ENCODE data around the gene CALM1. TPM values are rescaled to one million over a fixed set of nuclear protein-coding genes. Genes with fewer than 3 reads are reported as not detected.

CALM1 gene
- total RNA-seq, 2 donors from 2014 or later, result 423 to 503 TPM

DNA sequence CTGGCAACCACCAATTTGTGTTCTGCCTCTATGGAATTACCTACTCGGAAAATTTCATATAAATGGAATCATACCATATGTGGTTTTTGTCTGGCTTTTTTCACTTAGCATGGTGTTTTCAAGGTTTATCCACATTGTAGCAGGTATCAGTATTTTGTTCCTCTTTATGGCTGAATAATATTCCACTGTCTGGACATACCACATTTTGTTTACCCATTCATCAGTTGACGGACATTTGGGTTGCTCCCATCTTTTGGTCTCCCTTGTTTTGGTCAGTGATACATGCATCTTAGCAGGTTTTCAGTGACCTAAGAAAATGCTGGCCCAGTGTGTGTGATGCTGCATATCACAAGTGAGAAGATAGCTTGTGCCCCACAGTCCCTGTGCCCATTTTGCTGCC is 21.2 kb downstream of the CALM1 start:
- DNase-seq, result no peak
- H3K9ac ChIP-seq (ENCODE audit: extremely low read depth, low read length, poor library complexity, severe bottlenecking), result no peak overlapping the region
- H3K4me3 Mint-ChIP-seq, result no peak overlapping the region
- H3K4me1 ChIP-seq (ENCODE audit: control insufficient read depth, insufficient read depth, low read length), result no peaks in the 10 kb centered on the region
- no peaks in the 10 kb centered on the region for H3K27me3 ChIP-seq (ENCODE audit: control insufficient read depth, insufficient read depth, low read length, poor library complexity, severe bottlenecking)
- H3K27me3 Mint-ChIP-seq (ENCODE audit: insufficient read depth), result no peaks in the 10 kb centered on the region
- H3K4me3 ChIP-seq (ENCODE audit: low read length), result no peak overlapping the region
- peaks cover 4% of the 10 kb centered on the region for H3K9me3 ChIP-seq (ENCODE audit: control insufficient read depth, low read length)
- no peaks in the 10 kb centered on the region for H3K36me3 Mint-ChIP-seq (ENCODE audit: low read depth)
- TF ChIP-seq, protein P1, sequence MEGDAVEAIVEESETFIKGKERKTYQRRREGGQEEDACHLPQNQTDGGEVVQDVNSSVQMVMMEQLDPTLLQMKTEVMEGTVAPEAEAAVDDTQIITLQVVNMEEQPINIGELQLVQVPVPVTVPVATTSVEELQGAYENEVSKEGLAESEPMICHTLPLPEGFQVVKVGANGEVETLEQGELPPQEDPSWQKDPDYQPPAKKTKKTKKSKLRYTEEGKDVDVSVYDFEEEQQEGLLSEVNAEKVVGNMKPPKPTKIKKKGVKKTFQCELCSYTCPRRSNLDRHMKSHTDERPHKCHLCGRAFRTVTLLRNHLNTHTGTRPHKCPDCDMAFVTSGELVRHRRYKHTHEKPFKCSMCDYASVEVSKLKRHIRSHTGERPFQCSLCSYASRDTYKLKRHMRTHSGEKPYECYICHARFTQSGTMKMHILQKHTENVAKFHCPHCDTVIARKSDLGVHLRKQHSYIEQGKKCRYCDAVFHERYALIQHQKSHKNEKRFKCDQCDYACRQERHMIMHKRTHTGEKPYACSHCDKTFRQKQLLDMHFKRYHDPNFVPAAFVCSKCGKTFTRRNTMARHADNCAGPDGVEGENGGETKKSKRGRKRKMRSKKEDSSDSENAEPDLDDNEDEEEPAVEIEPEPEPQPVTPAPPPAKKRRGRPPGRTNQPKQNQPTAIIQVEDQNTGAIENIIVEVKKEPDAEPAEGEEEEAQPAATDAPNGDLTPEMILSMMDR (conservative IDR thresholded peaks at IDR 0.05), result no peak
- no peak overlapping the region for H3K27ac Mint-ChIP-seq
- 88 to 94% methylated on average over 2 of the region's 2 CpGs for WGBS, 2 experiments (ENCODE audit: insufficient coverage in 1 of 2, insufficient read length in 1 of 2)
- peaks cover 7% of the 10 kb centered on the region for H3K9me3 Mint-ChIP-seq
- H3K36me3 ChIP-seq (ENCODE audit: control insufficient read depth, insufficient read depth, low read length), result no peaks in the 10 kb centered on the region
- no peaks in the 10 kb centered on the region for H3K4me1 Mint-ChIP-seq
- no peak overlapping the region for H3K27ac ChIP-seq (ENCODE audit: low read depth, low read length)

DNA sequence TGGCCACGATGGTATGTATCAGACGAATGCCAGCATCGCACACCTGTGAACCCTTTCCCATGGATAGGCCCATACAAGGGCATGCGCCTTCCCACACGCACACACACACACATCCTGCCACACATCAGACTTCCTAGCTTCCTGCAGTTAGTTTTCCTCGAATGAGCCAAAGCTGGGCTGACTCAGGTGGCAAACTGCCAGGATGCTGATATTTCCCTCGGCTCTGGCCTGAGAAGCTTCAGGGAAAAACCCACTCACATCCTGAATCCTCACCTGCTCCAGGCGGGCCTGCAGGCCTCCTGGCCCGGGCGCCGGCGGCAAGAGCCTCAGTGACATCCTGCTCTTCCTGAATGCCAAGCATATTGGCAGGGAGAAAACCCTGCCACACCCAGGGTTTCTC is 22.4 kb downstream of the CALM1 start:
- H3K27ac Mint-ChIP-seq, result no peak overlapping the region
- DNase-seq, result no peak

DNA sequence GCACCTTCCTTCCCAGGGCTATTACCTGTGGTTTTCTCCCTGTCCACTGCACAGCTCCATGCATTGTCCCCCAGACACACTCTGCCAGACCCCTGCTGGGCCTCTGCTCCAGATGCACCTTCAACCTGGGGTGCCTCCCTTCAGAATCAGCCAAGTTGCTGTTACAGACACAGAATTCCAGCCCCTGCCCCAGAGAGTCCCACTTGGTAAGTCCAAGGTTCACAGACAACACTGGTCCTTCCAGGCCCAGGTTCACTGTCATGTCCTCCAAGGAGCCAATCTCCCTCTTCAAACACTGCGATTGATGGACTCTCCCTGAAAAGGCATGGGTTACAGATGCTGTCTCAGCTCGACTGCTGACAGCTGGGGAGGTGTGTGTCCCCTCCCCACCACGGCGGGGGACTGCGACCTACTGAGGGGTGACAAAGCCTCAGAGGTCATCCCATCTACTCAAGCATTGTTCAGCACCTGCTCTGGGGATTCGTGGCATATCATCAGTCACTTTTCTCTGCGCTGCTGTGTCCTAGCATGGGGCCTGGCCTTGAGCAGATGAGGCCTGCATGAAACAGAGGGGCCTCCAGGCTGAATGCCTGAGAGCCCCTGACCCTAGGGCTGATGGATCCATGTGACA is 24.3 kb downstream of the CALM1 start:
- WGBS, 2 experiments (ENCODE audit: insufficient coverage in 1 of 2, insufficient read length in 1 of 2), result 72 to 91% methylated on average over 7 of the region's 7 CpGs
- peaks cover 7% of the 10 kb centered on the region for H3K9me3 Mint-ChIP-seq
- Histone ChIP-seq H3K4me3 (ENCODE audit: low read length) (no peak overlapping the region), H3K9ac (ENCODE audit: extremely low read depth, low read length, poor library complexity, severe bottlenecking) (no peak overlapping the region), H3K27me3 (ENCODE audit: control insufficient read depth, insufficient read depth, low read length, poor library complexity, severe bottlenecking) (no peaks in the 10 kb centered on the region), H3K9me3 (ENCODE audit: control insufficient read depth, low read length) (peaks cover 4% of the 10 kb centered on the region), H3K36me3 (ENCODE audit: control insufficient read depth, insufficient read depth, low read length) (no peaks in the 10 kb centered on the region), H3K4me1 (ENCODE audit: control insufficient read depth, insufficient read depth, low read length) (no peaks in the 10 kb centered on the region), H3K27ac (ENCODE audit: low read depth, low read length) (peak overlapping the region; percentile 75)
- H3K4me1 Mint-ChIP-seq, result peaks cover 7% of the 10 kb centered on the region
- no peak for DNase-seq
- TF ChIP-seq, protein P1 (conservative IDR thresholded peaks at IDR 0.05), result no peak
- no peaks in the 10 kb centered on the region for H3K36me3 Mint-ChIP-seq (ENCODE audit: low read depth)
- no peak overlapping the region for H3K27ac Mint-ChIP-seq
- no peaks in the 10 kb centered on the region for H3K27me3 Mint-ChIP-seq (ENCODE audit: insufficient read depth)
- H3K4me3 Mint-ChIP-seq, result no peak overlapping the region

More for the DNA sequence above, 22.4 kb downstream of the CALM1 start:
- Histone ChIP-seq H3K9me3 (ENCODE audit: control insufficient read depth, low read length) (peaks cover 4% of the 10 kb centered on the region), H3K36me3 (ENCODE audit: control insufficient read depth, insufficient read depth, low read length) (no peaks in the 10 kb centered on the region), H3K27me3 (ENCODE audit: control insufficient read depth, insufficient read depth, low read length, poor library complexity, severe bottlenecking) (no peaks in the 10 kb centered on the region), H3K4me3 (ENCODE audit: low read length) (no peak overlapping the region), H3K9ac (ENCODE audit: extremely low read depth, low read length, poor library complexity, severe bottlenecking) (no peak overlapping the region), H3K27ac (ENCODE audit: low read depth, low read length) (no peak overlapping the region), H3K4me1 (ENCODE audit: control insufficient read depth, insufficient read depth, low read length) (no peaks in the 10 kb centered on the region)
- Mint-ChIP-seq H3K36me3 (ENCODE audit: low read depth) (no peaks in the 10 kb centered on the region), H3K4me3 (no peak overlapping the region), H3K9me3 (peaks cover 7% of the 10 kb centered on the region), H3K27me3 (ENCODE audit: insufficient read depth) (no peaks in the 10 kb centered on the region), H3K4me1 (peaks cover 1% of the 10 kb centered on the region)
- TF ChIP-seq, protein P1 (conservative IDR thresholded peaks at IDR 0.05), result no peak
- 92 to 100% methylated on average over 7 to 12 of the region's 12 CpGs for WGBS, 2 experiments (ENCODE audit: insufficient coverage in 1 of 2, insufficient read length in 1 of 2)

All from endodermal cell (in vitro differentiated cells).